K562 (cell line): Measurements from ENCODE around the gene TERB2. TPM values are rescaled to one million over a fixed set of nuclear protein-coding genes. Genes with fewer than 3 reads are reported as not detected.
A peak's percentile ranks its signal among the peaks of the same experiment; 100 is the strongest.

Experiments
- BCOR ChIP-seq: fragments of 450-650 bp; IDR thresholded peaks from 2 replicates; pipeline ENCODE4 v1.6.1; 2016
- CCAR2 ChIP-seq: fragments of 200-400 bp; formaldehyde crosslinking; IDR thresholded peaks from 2 replicates; pipeline ENCODE4 v1.6.1; 2017; ENCODE audit warnings: mild to moderate bottlenecking, low read depth, low read length
- FOS ChIP-seq: IDR thresholded peaks from 3 replicates; pipeline ENCODE4 v1.6.1; 2011; ENCODE audit not compliant: insufficient read length; ENCODE audit errors: extremely low read depth
- KDM5B ChIP-seq: fragments of 200-600 bp; sonication (generic); IDR thresholded peaks from 2 replicates; pipeline ENCODE4 v1.6.1; 2012; ENCODE audit warnings: low read depth, mild to moderate bottlenecking, moderate library complexity, low read length, control low read depth, inconsistent platforms; ENCODE audit not compliant: insufficient replicate concordance
- NR0B1 ChIP-seq: fragments of 450-650 bp; IDR thresholded peaks from one replicate; pipeline ENCODE4 v1.6.1; 2018; ENCODE audit warnings: mild to moderate bottlenecking, moderate library complexity; ENCODE audit not compliant: partially characterized antibody
- POLR2H ChIP-seq: IDR thresholded peaks from 2 replicates; pipeline ENCODE4 v1.6.1; 2016; ENCODE audit warnings: missing genetic modification characterization, low read depth, mild to moderate bottlenecking, control low read depth, missing compliant biosample characterization, moderate library complexity
- SMARCC2 ChIP-seq: fragments of 450-650 bp; IDR thresholded peaks from 2 replicates; pipeline ENCODE4 v1.6.1; 2017; ENCODE audit warnings: antibody characterized with exemption, moderate library complexity, mild to moderate bottlenecking, low read depth
- TAF15 ChIP-seq: fragments of 200-400 bp; formaldehyde crosslinking; IDR thresholded peaks from 2 replicates; pipeline ENCODE4 v1.6.1; 2017; ENCODE audit warnings: mild to moderate bottlenecking, low read depth, low read length, moderate library complexity
- ZFPM2 ChIP-seq: fragments of 250-450 bp; sonication (Bioruptor Pico); IDR thresholded peaks from 2 replicates; pipeline ENCODE4 v1.5.1; 2022; ENCODE audit warnings: mild to moderate bottlenecking
- ZNF639 ChIP-seq, 2 experiments: fragments of 200-800 bp in 1 of 2; sonication (Bioruptor generic) in 1 of 2; sonication (generic) in 1 of 2; formaldehyde crosslinking in 1 of 2; IDR thresholded peaks in 1 of 2; conservative IDR thresholded peaks in 1 of 2; 2 replicates each; pipeline versions ENCODE4 v1.5.0 to v1.6.1; 2016 to 2020; ENCODE audit warnings: missing compliant biosample characterization in 1 of 2, missing genetic modification characterization in 1 of 2, missing genetic modification reagents in 1 of 2
- polyA plus RNA-seq, 8 experiments: library from polyadenylated mRNA; depleted of rRNA in 4 of 8; stranded (reverse) in 5 of 8; unstranded in 3 of 8; fragments of >200 nt; fragmentation: Nextera tagmentation in 2 of 8; fragmentation: Illumina TruSeq in 1 of 8; extraction: Ambion mirVana in 2 of 8; extraction: Trizol in 1 of 8; gene quantifications; 2 replicates each; pipeline versions ENCODE4 v1.2.1 to v1.2.3, GENCODE V29; 2011 to 2014; ENCODE audit warnings: inconsistent platforms in 1 of 8, missing spikeins in 1 of 8
- total RNA-seq, 7 experiments: library from RNA; depleted of rRNA in 6 of 7; stranded (reverse); fragments of >200 nt in 6 of 7; fragmentation: Illumina TruSeq in 2 of 7; extraction: Trizol in 2 of 7; gene quantifications; 2 replicates each; pipeline versions ENCODE4 v1.2.1 to v1.2.3, GENCODE V29; 2011 to 2021; ENCODE audit warnings: low replicate concordance in 1 of 7
- TF ChIP-seq, protein P1 (sequence below), 2 experiments: IDR thresholded peaks; 2 replicates each; pipeline ENCODE4 v1.6.1; 2011; ENCODE audit warnings: borderline replicate concordance in 1 of 2, control low read depth in 1 of 2, low read depth in 1 of 2, low read length in 1 of 2, mild to moderate bottlenecking in 1 of 2, mixed read lengths in 1 of 2, moderate library complexity in 1 of 2; ENCODE audit not compliant: insufficient read depth in 1 of 2, insufficient read length in 1 of 2, poor library complexity in 1 of 2, severe bottlenecking in 1 of 2; ENCODE audit errors: extremely low read depth in 1 of 2
- TF ChIP-seq, protein P2 (sequence below): fragments of 450-650 bp; IDR thresholded peaks from 2 replicates; pipeline ENCODE4 v1.6.1; 2017; ENCODE audit warnings: antibody characterized with exemption, mild to moderate bottlenecking
- TF ChIP-seq, protein P3 (sequence below): conservative IDR thresholded peaks from 2 replicates; pipeline ENCODE4 v1.6.1; 2011; ENCODE audit warnings: low read depth, mild to moderate bottlenecking, low read length; ENCODE audit not compliant: control insufficient read depth
- TF ChIP-seq, protein P4 (sequence below): sonication (generic); formaldehyde crosslinking; IDR thresholded peaks from 2 replicates; pipeline ENCODE4 v1.9.0; 2022; ENCODE audit warnings: mild to moderate bottlenecking, missing genetic modification reagents

Gene TERB2
- total and polyA plus RNA-seq, 9 of the 15 experiments (the other 6 are each of a cell fraction or from before 2014, with no cell fraction given) = not detected

DNA sequence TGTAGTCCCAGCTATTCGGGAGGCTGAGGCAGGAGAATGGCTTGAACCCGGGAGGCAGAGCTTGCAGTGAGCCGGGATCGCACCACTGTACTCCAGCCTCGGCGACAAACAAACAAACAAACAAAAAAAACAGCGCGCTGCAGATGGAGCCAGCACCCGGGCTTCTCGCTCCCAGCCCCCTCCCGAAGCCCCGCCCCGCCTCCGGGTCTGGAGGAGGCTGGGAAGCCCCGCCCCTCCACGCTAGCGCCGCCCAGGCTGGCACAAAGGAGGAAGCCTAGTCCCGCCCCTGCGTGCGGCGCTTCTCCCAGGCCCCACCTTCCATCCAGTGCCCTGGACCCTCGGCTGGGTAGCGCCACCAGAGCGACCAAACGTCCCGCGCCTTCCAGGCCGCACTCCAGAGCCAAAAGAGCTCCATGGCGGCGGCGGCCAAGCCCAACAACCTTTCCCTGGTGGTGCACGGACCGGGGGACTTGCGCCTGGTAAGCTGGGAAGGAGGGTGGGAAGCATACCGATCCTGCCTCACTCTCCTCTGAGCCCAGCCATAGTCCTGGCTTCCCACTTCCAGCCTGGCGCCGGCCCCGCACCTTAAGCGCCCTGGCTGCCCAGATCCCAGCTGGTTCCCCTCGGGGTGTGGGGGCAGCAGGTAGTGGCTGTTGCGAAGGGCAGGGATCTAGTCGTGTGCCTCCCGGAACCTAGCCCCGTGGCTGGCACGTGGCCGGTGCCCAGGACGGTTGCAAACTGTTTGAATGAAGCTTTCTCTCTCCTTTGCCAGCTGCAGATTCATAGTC lies 66.6 kb downstream of the TERB2 start, which contains the start of gene SORD (continued):
- TF ChIP-seq ZNF639 (CRISPR knock-in tag; conservative IDR thresholded peaks at IDR 0.05 in 1 of 2, IDR thresholded peaks at IDR 0.05 in 1 of 2) (no peak), CCAR2 (no peak), KDM5B (no peak), ZFPM2 (CRISPR knock-in tag) (no peak), SMARCC2 (no peak), FOS (no peak), POLR2H (tag) (peak; percentile 62), TAF15 (no peak), NR0B1 (no peak), BCOR (0 out of 2 replicates have a peak, but pooled peaks have one; percentile 6)
- TF ChIP-seq, protein P1, sequence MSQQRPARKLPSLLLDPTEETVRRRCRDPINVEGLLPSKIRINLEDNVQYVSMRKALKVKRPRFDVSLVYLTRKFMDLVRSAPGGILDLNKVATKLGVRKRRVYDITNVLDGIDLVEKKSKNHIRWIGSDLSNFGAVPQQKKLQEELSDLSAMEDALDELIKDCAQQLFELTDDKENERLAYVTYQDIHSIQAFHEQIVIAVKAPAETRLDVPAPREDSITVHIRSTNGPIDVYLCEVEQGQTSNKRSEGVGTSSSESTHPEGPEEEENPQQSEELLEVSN (IDR thresholded peaks at IDR 0.05; ENCODE audit: borderline replicate concordance in 1 of 2, extremely low read depth in 1 of 2, insufficient read depth in 1 of 2, insufficient read length in 1 of 2, low read depth in 1 of 2, low read length in 1 of 2, poor library complexity in 1 of 2, severe bottlenecking in 1 of 2) = peak; percentile 25 to 75
- TF ChIP-seq, protein P2, sequence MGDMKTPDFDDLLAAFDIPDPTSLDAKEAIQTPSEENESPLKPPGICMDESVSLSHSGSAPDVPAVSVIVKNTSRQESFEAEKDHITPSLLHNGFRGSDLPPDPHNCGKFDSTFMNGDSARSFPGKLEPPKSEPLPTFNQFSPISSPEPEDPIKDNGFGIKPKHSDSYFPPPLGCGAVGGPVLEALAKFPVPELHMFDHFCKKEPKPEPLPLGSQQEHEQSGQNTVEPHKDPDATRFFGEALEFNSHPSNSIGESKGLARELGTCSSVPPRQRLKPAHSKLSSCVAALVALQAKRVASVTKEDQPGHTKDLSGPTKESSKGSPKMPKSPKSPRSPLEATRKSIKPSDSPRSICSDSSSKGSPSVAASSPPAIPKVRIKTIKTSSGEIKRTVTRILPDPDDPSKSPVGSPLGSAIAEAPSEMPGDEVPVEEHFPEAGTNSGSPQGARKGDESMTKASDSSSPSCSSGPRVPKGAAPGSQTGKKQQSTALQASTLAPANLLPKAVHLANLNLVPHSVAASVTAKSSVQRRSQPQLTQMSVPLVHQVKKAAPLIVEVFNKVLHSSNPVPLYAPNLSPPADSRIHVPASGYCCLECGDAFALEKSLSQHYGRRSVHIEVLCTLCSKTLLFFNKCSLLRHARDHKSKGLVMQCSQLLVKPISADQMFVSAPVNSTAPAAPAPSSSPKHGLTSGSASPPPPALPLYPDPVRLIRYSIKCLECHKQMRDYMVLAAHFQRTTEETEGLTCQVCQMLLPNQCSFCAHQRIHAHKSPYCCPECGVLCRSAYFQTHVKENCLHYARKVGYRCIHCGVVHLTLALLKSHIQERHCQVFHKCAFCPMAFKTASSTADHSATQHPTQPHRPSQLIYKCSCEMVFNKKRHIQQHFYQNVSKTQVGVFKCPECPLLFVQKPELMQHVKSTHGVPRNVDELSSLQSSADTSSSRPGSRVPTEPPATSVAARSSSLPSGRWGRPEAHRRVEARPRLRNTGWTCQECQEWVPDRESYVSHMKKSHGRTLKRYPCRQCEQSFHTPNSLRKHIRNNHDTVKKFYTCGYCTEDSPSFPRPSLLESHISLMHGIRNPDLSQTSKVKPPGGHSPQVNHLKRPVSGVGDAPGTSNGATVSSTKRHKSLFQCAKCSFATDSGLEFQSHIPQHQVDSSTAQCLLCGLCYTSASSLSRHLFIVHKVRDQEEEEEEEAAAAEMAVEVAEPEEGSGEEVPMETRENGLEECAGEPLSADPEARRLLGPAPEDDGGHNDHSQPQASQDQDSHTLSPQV = peak; percentile 73
- TF ChIP-seq, protein P3, sequence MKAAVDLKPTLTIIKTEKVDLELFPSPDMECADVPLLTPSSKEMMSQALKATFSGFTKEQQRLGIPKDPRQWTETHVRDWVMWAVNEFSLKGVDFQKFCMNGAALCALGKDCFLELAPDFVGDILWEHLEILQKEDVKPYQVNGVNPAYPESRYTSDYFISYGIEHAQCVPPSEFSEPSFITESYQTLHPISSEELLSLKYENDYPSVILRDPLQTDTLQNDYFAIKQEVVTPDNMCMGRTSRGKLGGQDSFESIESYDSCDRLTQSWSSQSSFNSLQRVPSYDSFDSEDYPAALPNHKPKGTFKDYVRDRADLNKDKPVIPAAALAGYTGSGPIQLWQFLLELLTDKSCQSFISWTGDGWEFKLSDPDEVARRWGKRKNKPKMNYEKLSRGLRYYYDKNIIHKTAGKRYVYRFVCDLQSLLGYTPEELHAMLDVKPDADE = no peak; the same call in 1 of the 2 replicates
- TF ChIP-seq, protein P4, sequence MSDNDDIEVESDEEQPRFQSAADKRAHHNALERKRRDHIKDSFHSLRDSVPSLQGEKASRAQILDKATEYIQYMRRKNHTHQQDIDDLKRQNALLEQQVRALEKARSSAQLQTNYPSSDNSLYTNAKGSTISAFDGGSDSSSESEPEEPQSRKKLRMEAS (CRISPR knock-in tag) = peak; percentile 91
